Right atrium auricular region (tissue), 2 donors: ENCODE data around the gene DMD. TPM values are rescaled to one million over a fixed set of nuclear protein-coding genes. Genes with fewer than 3 reads are reported as not detected.

Experiments used
- DNase-seq: peaks from one replicate; pipeline ENCODE4 v3.0.0-alpha.2; 2019; ENCODE audit warnings: low spot score
- H3K27ac ChIP-seq, 2 donors: fragments of 200-600 bp; sonication (generic); 1 replicate in 1 of 2; 2 replicates in 1 of 2; pipeline ENCODE4 v1.5.1; 2016 to 2019
- H3K27me3 ChIP-seq, 2 donors: fragments of 200-600 bp; sonication (generic); one replicate each; pipeline versions ENCODE4 v1.5.1 to v1.6.0; 2017 to 2019
- H3K36me3 ChIP-seq: fragments of 200-600 bp; sonication (generic); one replicate; pipeline ENCODE4 v1.5.1; 2016
- H3K4me1 ChIP-seq, 2 donors: fragments of 200-600 bp; sonication (generic); one replicate each; pipeline versions ENCODE4 v1.5.1 to v1.6.0; 2017 to 2019
- H3K4me3 ChIP-seq, 2 donors: fragments of 200-600 bp; sonication (generic); 1 replicate in 1 of 2; 2 replicates in 1 of 2; pipeline ENCODE4 v1.5.1; 2017 to 2019; ENCODE audit warnings: mild to moderate bottlenecking in 1 of 2, moderate library complexity in 1 of 2
- H3K9me3 ChIP-seq, 2 donors: fragments of 200-600 bp; sonication (generic); one replicate each; pipeline ENCODE4 v1.5.1; 2019
- total RNA-seq, 2 donors: library from RNA; depleted of rRNA; stranded (reverse); fragments of >200 nt; gene quantifications; one replicate each; pipeline ENCODE4 v1.1.0, GENCODE V29; 2016
- TF ChIP-seq, protein P1 (sequence below), 2 donors: fragments of 200-600 bp; sonication (generic); IDR thresholded peaks; one replicate each; pipeline ENCODE4 v1.5.1; 2019; ENCODE audit warnings: antibody characterized with exemption in 2 of 2

DMD gene
- total RNA-seq, 2 donors from 2014 or later: 111 to 135 TPM

DNA sequence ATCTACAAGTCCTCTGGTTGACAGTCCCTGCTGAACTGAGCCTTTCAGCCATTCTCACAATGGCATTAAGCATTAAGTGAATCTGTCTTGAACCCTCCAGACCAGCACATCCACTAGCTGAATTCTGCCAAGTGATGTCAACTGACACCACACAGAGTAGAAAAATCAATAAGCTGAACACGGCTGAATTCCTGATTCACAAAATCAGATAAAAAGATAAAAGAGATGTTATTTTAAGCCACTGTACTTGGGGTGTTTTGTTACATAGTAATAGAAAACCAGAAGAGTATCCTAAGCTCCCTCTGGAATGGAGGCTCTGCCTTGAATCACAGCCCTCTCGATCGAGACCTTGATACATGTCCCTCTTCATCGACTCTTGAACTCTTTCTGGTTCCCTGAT lies 336.5 kb downstream of the DMD start:
- DNase-seq: no peak
- Histone ChIP-seq H3K27ac (no peak overlapping the region), H3K36me3 (no peaks in the 10 kb centered on the region), H3K4me3 (no peak overlapping the region), H3K4me1 (no peaks in the 10 kb centered on the region), H3K27me3 (no peaks in the 10 kb centered on the region), H3K9me3 (no peaks in the 10 kb centered on the region)
- TF ChIP-seq, protein P1, sequence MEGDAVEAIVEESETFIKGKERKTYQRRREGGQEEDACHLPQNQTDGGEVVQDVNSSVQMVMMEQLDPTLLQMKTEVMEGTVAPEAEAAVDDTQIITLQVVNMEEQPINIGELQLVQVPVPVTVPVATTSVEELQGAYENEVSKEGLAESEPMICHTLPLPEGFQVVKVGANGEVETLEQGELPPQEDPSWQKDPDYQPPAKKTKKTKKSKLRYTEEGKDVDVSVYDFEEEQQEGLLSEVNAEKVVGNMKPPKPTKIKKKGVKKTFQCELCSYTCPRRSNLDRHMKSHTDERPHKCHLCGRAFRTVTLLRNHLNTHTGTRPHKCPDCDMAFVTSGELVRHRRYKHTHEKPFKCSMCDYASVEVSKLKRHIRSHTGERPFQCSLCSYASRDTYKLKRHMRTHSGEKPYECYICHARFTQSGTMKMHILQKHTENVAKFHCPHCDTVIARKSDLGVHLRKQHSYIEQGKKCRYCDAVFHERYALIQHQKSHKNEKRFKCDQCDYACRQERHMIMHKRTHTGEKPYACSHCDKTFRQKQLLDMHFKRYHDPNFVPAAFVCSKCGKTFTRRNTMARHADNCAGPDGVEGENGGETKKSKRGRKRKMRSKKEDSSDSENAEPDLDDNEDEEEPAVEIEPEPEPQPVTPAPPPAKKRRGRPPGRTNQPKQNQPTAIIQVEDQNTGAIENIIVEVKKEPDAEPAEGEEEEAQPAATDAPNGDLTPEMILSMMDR (IDR thresholded peaks at IDR 0.05): no peak

DNA sequence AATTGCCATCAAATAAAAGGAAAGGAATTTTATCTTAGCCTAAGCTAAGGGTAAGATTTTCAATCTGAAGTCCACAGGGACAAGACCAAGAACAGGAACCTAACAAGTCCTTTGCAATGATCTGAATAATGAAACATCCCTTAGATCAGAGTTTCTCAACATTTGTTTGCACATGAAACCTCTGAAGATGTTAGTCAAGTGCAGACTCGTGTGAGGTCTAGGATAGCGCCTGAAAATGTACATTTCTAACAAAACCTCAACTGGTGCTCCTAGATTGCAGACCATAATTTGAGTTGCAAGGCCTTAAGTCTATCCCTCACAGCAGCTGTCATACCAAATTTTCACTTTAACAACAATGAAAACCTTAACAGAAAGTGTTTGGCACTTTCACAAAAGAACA lies 337.6 kb downstream of the DMD start:
- no peak for DNase-seq
- TF ChIP-seq, protein P1 (IDR thresholded peaks at IDR 0.05): no peak
- no peak overlapping the region for H3K27ac ChIP-seq
- H3K9me3 ChIP-seq: no peaks in the 10 kb centered on the region
- H3K4me1 ChIP-seq: no peaks in the 10 kb centered on the region
- H3K27me3 ChIP-seq: no peaks in the 10 kb centered on the region
- H3K4me3 ChIP-seq: no peak overlapping the region
- H3K36me3 ChIP-seq: no peaks in the 10 kb centered on the region

DNA sequence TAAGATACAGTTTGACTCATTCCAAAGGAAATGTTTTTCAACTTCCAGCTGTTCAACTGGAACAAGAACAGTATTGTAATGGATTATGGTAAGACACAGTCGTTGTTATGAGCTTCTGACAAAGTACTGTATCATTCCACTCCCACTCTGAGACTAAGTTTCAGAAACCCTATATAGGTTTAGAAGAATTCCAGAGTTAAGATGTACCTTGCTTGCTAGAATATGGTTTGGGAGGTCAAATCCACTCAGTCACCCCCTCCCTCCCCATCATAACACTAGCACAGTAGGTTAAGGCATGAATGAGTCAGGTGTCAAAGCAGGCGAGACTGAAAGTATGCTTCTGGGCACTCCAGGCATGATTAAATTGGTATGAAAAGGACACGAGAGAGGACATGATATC lies 339.7 kb downstream of the DMD start:
- no peaks in the 10 kb centered on the region for H3K27me3 ChIP-seq
- no peaks in the 10 kb centered on the region for H3K4me1 ChIP-seq
- H3K4me3 ChIP-seq: no peak overlapping the region
- no peak for DNase-seq
- TF ChIP-seq, protein P1 (IDR thresholded peaks at IDR 0.05): no peak
- H3K9me3 ChIP-seq: no peaks in the 10 kb centered on the region
- H3K27ac ChIP-seq: no peak overlapping the region
- no peaks in the 10 kb centered on the region for H3K36me3 ChIP-seq

DNA sequence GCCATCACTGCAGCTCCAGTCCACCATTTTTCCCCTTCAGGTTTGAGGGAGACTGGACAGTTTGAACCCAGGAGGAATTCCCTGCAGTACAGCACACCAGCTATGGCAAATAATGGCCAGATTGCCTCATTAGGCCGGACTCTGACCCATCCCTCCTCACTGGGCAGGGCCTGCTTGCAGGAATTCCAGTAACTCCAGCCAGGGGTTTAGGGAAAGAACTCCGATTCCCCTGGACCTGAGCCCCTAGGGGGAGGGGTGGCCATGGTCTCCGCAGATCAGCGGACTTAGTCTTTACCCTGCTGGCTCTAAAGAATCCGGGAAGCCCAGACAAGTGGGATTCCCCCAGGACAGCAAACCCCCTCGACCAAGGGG lies 342.8 kb downstream of the DMD start:
- Histone ChIP-seq H3K4me1 (no peaks in the 10 kb centered on the region), H3K27ac (no peak overlapping the region)
- TF ChIP-seq, protein P1 (IDR thresholded peaks at IDR 0.05): no peak

DNA sequence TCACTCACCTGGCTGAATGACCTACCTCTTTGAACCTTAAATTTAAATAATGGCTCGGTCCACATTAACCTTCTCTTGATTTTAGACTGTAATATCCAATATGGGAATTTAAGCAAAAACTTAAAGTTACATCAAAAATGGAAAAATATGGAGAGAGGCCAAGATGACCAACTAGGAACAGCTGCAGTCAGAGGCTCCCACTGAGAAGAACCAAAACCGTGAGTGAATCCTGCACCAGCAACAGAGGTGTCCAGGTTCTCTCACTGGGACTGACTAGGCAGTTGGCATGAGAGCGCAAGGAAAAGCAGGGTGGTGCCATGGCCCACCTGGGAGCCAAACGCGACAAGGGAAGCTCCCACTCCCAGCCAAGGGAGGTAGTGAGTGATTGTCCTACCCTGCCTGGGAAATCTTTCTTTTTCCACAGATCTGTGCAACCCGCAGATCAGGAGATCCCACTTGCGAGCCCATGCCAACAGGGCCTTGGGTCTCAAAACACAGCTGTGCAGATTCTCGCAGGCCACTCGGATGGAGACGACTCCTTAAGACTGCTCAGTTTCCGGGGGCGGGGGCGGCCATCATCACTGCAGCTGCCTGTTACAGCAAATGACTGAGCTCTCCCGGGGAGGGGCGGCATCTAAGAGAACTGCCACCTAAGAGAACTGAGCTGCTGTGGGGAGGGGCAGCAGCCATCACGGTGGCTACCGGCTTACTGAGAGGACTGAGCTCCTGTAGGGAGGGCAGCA lies 343.4 kb downstream of the DMD start:
- Histone ChIP-seq H3K4me1 (no peaks in the 10 kb centered on the region), H3K27ac (no peak overlapping the region), H3K27me3 (no peaks in the 10 kb centered on the region), H3K36me3 (no peaks in the 10 kb centered on the region), H3K4me3 (no peak overlapping the region), H3K9me3 (no peaks in the 10 kb centered on the region)
- DNase-seq: no peak
- TF ChIP-seq, protein P1 (IDR thresholded peaks at IDR 0.05): no peak

More for the DNA sequence above, 342.8 kb downstream of the DMD start:
- H3K4me3 ChIP-seq: no peak overlapping the region
- H3K9me3 ChIP-seq: no peaks in the 10 kb centered on the region
- H3K27me3 ChIP-seq: no peaks in the 10 kb centered on the region
- no peaks in the 10 kb centered on the region for H3K36me3 ChIP-seq
- DNase-seq: no peak

DNA sequence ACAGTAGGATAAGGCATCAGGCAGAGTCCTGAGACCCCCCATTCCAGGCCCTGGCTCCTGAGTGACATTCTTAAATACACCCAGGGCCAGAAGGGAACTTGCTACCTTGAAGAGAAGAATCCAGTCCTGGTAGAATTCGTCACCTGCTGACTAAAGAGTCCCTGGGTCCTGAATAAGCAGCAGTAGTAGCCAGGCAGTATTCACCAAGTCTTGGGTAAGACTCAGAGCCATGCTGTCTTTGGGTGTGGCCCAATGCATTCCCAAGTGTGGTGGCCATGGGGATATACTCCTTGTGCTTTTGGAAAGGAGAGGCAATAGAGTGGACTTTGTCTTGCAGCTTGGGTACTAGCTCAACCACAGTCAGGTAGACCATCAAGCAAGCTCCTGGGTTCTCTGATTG lies 359.1 kb downstream of the DMD start:
- H3K4me1 ChIP-seq: no peaks in the 10 kb centered on the region
- H3K9me3 ChIP-seq: no peaks in the 10 kb centered on the region
- no peak overlapping the region for H3K4me3 ChIP-seq
- no peaks in the 10 kb centered on the region for H3K27me3 ChIP-seq
- no peaks in the 10 kb centered on the region for H3K36me3 ChIP-seq
- DNase-seq: no peak
- H3K27ac ChIP-seq: no peak overlapping the region
- TF ChIP-seq, protein P1 (IDR thresholded peaks at IDR 0.05): no peak
